IMR-90 (cell line): ENCODE measurements around the gene ANKHD1. TPM values are rescaled to one million over a fixed set of nuclear protein-coding genes. Genes with fewer than 3 reads are reported as not detected.

Experiments used
- ATAC-seq: fragments of 200-7000 bp; cut with Tn5 transposase; 2 replicates; pipeline ENCODE4 v1.9.1; 2020; ENCODE audit warnings: low read depth, mild to moderate bottlenecking, moderate library complexity
- Bru-seq: library from RNA; stranded (reverse); fragments of 400-500 nt; gene quantifications from one replicate; lab custom pipeline; 2021; lab: Mats Ljungman, UMichigan
- BruChase-seq, 2 experiments: library from RNA; stranded (reverse); fragments of 400-500 nt; gene quantifications; one replicate each; lab custom pipeline; 2021; lab: Mats Ljungman, UMichigan
- BruUV-seq: library from RNA; stranded (reverse); fragments of 400-500 nt; replicated peaks from 2 replicates; lab custom pipeline; 2021; lab: Mats Ljungman, UMichigan
- CTCF ChIA-PET: fragments of 300-600 bp; formaldehyde crosslinking; extraction: SDS; loops from one replicate; lab custom pipeline; 2021; ENCODE audit warnings: antibody characterized with exemption; lab: Yijun Ruan, JAX
- POLR2A ChIA-PET: fragments of 300-600 bp; sonication (Branson Sonifier 250); formaldehyde crosslinking; loops from one replicate; lab custom pipeline; 2022; ENCODE audit warnings: antibody characterized with exemption; ENCODE audit not compliant: unreplicated experiment; lab: Charles Lee
- DNase-seq: peaks from one replicate; pipeline ENCODE4 v3.0.0; 2013
- H2AFZ ChIP-seq: replicated peaks from 2 replicates; pipeline ENCODE3; 2013; ENCODE audit warnings: low read length, mild to moderate bottlenecking; ENCODE audit not compliant: poor library complexity
- H2AK5ac ChIP-seq: 2 replicates; pipeline ENCODE4 v1.6.1; 2013; ENCODE audit warnings: low read depth, low read length, inconsistent platforms
- H2AK9ac ChIP-seq: replicated peaks from 2 replicates; pipeline ENCODE3; 2013; ENCODE audit warnings: mild to moderate bottlenecking, low read depth, low read length, moderate library complexity; ENCODE audit not compliant: poor library complexity
- H2BK120ac ChIP-seq: 2 replicates; pipeline ENCODE4 v1.6.1; 2013; ENCODE audit warnings: low read depth, low read length, inconsistent platforms
- H2BK15ac ChIP-seq: 3 replicates; pipeline ENCODE4 v1.6.1; 2013; ENCODE audit warnings: low read depth, low read length, inconsistent platforms
- H2BK20ac ChIP-seq: 2 replicates; pipeline ENCODE4 v1.6.1; 2013; ENCODE audit warnings: low read depth, mild to moderate bottlenecking, inconsistent platforms, low read length, moderate library complexity
- H2BK5ac ChIP-seq: 2 replicates; pipeline ENCODE4 v1.6.1; 2013; ENCODE audit warnings: mild to moderate bottlenecking, low read depth, low read length, inconsistent platforms; ENCODE audit not compliant: poor library complexity, severe bottlenecking
- H3K14ac ChIP-seq: replicated peaks from 2 replicates; pipeline ENCODE4 v1.6.1; 2013; ENCODE audit warnings: low read depth, low read length, inconsistent platforms
- H3K18ac ChIP-seq: 2 replicates; pipeline ENCODE4 v1.6.1; 2013; ENCODE audit warnings: low read depth, low read length, control low read depth
- H3K23ac ChIP-seq: 2 replicates; pipeline ENCODE4 v1.6.1; 2013; ENCODE audit warnings: low read depth, low read length, inconsistent platforms
- H3K27ac ChIP-seq: 2 replicates; pipeline ENCODE4 v1.5.1; 2013; ENCODE audit warnings: mild to moderate bottlenecking, control low read depth, low read length; ENCODE audit not compliant: insufficient read depth
- H3K27me3 ChIP-seq: 2 replicates; pipeline ENCODE4 v1.6.1; 2013; ENCODE audit warnings: low read length; ENCODE audit not compliant: control insufficient read depth, insufficient read depth
- H3K36me3 ChIP-seq: 2 replicates; pipeline ENCODE4 v1.6.1; 2013; ENCODE audit warnings: low read length, mixed read lengths; ENCODE audit not compliant: control insufficient read depth, insufficient read depth
- H3K4ac ChIP-seq: 2 replicates; pipeline ENCODE4 v1.6.1; 2013; ENCODE audit warnings: low read depth, low read length, inconsistent platforms
- H3K4me1 ChIP-seq: 2 replicates; pipeline ENCODE4 v1.6.1; 2013; ENCODE audit warnings: low read length, mixed read lengths; ENCODE audit not compliant: control insufficient read depth, insufficient read depth
- H3K4me2 ChIP-seq: 2 replicates; pipeline ENCODE4 v1.6.1; 2013; ENCODE audit warnings: low read depth, mild to moderate bottlenecking, control low read depth, low read length, moderate library complexity
- H3K4me3 ChIP-seq: 2 replicates; pipeline ENCODE4 v1.5.1; 2013; ENCODE audit warnings: low read depth, mild to moderate bottlenecking, control low read depth, low read length, moderate library complexity; ENCODE audit not compliant: insufficient read depth
- H3K56ac ChIP-seq: 2 replicates; pipeline ENCODE4 v1.6.1; 2013; ENCODE audit warnings: low read length, inconsistent platforms; ENCODE audit not compliant: insufficient read depth; ENCODE audit errors: extremely low read depth
- H3K79me1 ChIP-seq, 2 experiments: 2 replicates each; pipeline ENCODE4 v1.6.1; 2013; ENCODE audit warnings: low read length in 2 of 2, inconsistent platforms in 1 of 2, low read depth in 1 of 2
- H3K9ac ChIP-seq: 2 replicates; pipeline ENCODE4 v1.6.1; 2013; ENCODE audit warnings: low read depth, low read length, control low read depth
- H3K9me1 ChIP-seq: 2 replicates; pipeline ENCODE4 v1.6.1; 2013; ENCODE audit warnings: low read length, inconsistent platforms; ENCODE audit not compliant: insufficient read depth
- H3K9me3 ChIP-seq: 2 replicates; pipeline ENCODE4 v1.6.1; 2013; ENCODE audit warnings: low read length; ENCODE audit not compliant: control insufficient read depth, insufficient read depth
- H4K20me1 ChIP-seq: 2 replicates; pipeline ENCODE4 v1.6.1; 2013; ENCODE audit warnings: low read length, inconsistent platforms; ENCODE audit not compliant: insufficient read depth
- H4K5ac ChIP-seq: 2 replicates; pipeline ENCODE4 v1.6.1; 2013; ENCODE audit warnings: mild to moderate bottlenecking, low read depth, low read length, control low read depth
- H4K8ac ChIP-seq, 2 experiments: 2 replicates each; pipeline ENCODE4 v1.6.1; 2013; ENCODE audit warnings: low read depth in 2 of 2, low read length in 2 of 2, control low read depth in 1 of 2, inconsistent platforms in 1 of 2
- H4K91ac ChIP-seq: 2 replicates; pipeline ENCODE4 v1.6.1; 2013; ENCODE audit warnings: low read depth, low read length, inconsistent platforms; ENCODE audit not compliant: insufficient read depth
- CEBPB ChIP-seq: IDR thresholded peaks from 2 replicates; pipeline ENCODE4 v1.6.1; 2012; ENCODE audit warnings: low read depth, low read length, improper control_type of control experiment
- CHD1 ChIP-seq: IDR thresholded peaks from 2 replicates; pipeline ENCODE4 v1.6.1; 2012; ENCODE audit warnings: low read depth, low read length, improper control_type of control experiment
- ELK1 ChIP-seq: fragments of 150-350 bp; IDR thresholded peaks from 2 replicates; pipeline ENCODE4 v1.6.1; 2016; ENCODE audit warnings: low read depth, mild to moderate bottlenecking, low read length, moderate library complexity, borderline replicate concordance
- FOS ChIP-seq: fragments of 150-350 bp; IDR thresholded peaks from 2 replicates; pipeline ENCODE4 v1.6.1; 2016; ENCODE audit warnings: low read depth, low read length
- MAFK ChIP-seq: IDR thresholded peaks from 2 replicates; pipeline ENCODE4 v1.6.1; 2012; ENCODE audit warnings: low read depth, low read length, improper control_type of control experiment
- MXI1 ChIP-seq: IDR thresholded peaks from 2 replicates; pipeline ENCODE4 v1.6.1; 2012; ENCODE audit warnings: low read depth, mild to moderate bottlenecking, low read length, moderate library complexity, borderline replicate concordance
- POLR2A ChIP-seq: IDR thresholded peaks from 2 replicates; pipeline ENCODE4 v1.6.1; 2012; ENCODE audit warnings: mild to moderate bottlenecking, low read depth, low read length
- RFX5 ChIP-seq: IDR thresholded peaks from 2 replicates; pipeline ENCODE4 v1.8.0; 2012; ENCODE audit warnings: low read depth, mild to moderate bottlenecking, low read length, moderate library complexity
- SMC3 ChIP-seq: fragments of 150-350 bp; IDR thresholded peaks from 2 replicates; pipeline ENCODE4 v1.6.1; 2016; ENCODE audit warnings: low read depth, mild to moderate bottlenecking, antibody characterized with exemption, low read length, moderate library complexity
- USF2 ChIP-seq: fragments of 150-350 bp; IDR thresholded peaks from 2 replicates; pipeline ENCODE4 v1.6.1; 2017; ENCODE audit warnings: mild to moderate bottlenecking, antibody characterized with exemption, low read length, low read depth
- WGBS, 2 experiments: methylation state at CpG; one replicate each; pipeline versions ENCODE4 v1.1.5 to v1.1.7; 2013; ENCODE audit warnings: missing lambda C conversion rate in 2 of 2; ENCODE audit not compliant: insufficient read length in 1 of 2; ENCODE audit errors: extremely low coverage in 2 of 2; 5-methylcytosine and 5-hydroxymethylcytosine counted together
- dilution Hi-C: fragments of 300-500 bp; cut with HindIII; formaldehyde crosslinking; loops from one replicate; pipeline ENCODE4 v1.14.3; 2018; ENCODE audit warnings: low sequenced_read_pairs; ENCODE audit not compliant: unreplicated experiment
- in situ Hi-C: fragments of 300-500 bp; cut with MboI; formaldehyde crosslinking; loops from 3 replicates; pipeline ENCODE4 v1.14.3; 2019; ENCODE audit warnings: low sequenced_read_pairs, inconsistent platforms, mixed read lengths
- intact Hi-C: fragments of 100-400 bp; cut with micrococcal nuclease; formaldehyde crosslinking; loops from 2 replicates; pipeline ENCODE4 v1.10.0; 2022
- long read RNA-seq: library from polyadenylated mRNA; unstranded; transcript quantifications from one replicate; pipeline ENCODE4 v2.0.0, GENCODE V29; 2021; ENCODE audit not compliant: unreplicated experiment
- polyA plus RNA-seq, 3 experiments: library from polyadenylated mRNA; depleted of rRNA; stranded (reverse); fragments of >200 nt; gene quantifications; 2 replicates each; pipeline ENCODE4 v1.2.3, GENCODE V29; 2012; ENCODE audit warnings: low replicate concordance in 1 of 3
- total RNA-seq: library from RNA; depleted of rRNA; stranded (reverse); fragments of >200 nt; gene quantifications from 2 replicates; pipeline ENCODE4 v1.2.3, GENCODE V29; 2012; rRNA removed

Gene ANKHD1
- total RNA-seq: 36.7 and 46.4 TPM in 2 replicates
- polyA plus RNA-seq (2012; rRNA removed): 29.1 and 32.1 TPM in 2 replicates
- 10.5 and 11.1 TPM in 2 replicates for polyA plus RNA-seq (2012; cell fraction: cytosol; rRNA removed)
- polyA plus RNA-seq (2012; cell fraction: nucleus; rRNA removed; ENCODE audit: low replicate concordance): 33.6 and 94.7 TPM in 2 replicates
- Bru-seq, nascent RNA: percentile 91 among the genes with signal in this experiment
- BruChase-seq, experiment 1, labeled RNA remaining after a 6-hour chase: percentile 93 among the genes with signal in this experiment
- BruChase-seq, experiment 2, labeled RNA remaining after a 2-hour chase: percentile 96 among the genes with signal in this experiment
- long read RNA-seq, partial matches to known transcripts: 39 of 70 reads
- long read RNA-seq, other reads (novel, unspliced or antisense): 28 of 70 reads

- peak within 1 kb of the TSS; percentile 94 for H2AK9ac ChIP-seq
- CTCF ChIA-PET: interaction anchor here (0.6 to 1.0 kb wide), 2 partner anchors 38 to 138 kb away, joined by 3 read pairs; no protein-coding TSS in a partner anchor
- intact Hi-C loops: loop anchor here (5.0 kb wide), 1 partner anchor 246 kb away; the partner anchor contains the start of genes IK and NDUFA2
- peaks cover 41% of the 10 kb centered on the region for H4K20me1 ChIP-seq
- no TSS peak for BruUV-seq
- peak within 1 kb of the TSS; percentile 87 for H3K4ac ChIP-seq
- H3K27me3 ChIP-seq: no peaks in the 10 kb centered on the region
- H2BK120ac ChIP-seq: peak within 1 kb of the TSS; percentile 84
- no peaks in the 10 kb centered on the region for H3K36me3 ChIP-seq
- peak within 1 kb of the TSS; percentile 84; the same call in 1 of the 2 replicates for H2BK20ac ChIP-seq
- WGBS, 2 experiments: 1% methylated on average over 36 of the region's 83 CpGs; no CpG with 5 or more reads in 1 of the 2 experiments
- peak within 1 kb of the TSS; percentile 62; the same call in 1 of the 2 replicates for H2AK5ac ChIP-seq
- peak within 1 kb of the TSS; percentile 49 to 98 for H4K8ac ChIP-seq
- H3K27ac ChIP-seq: peak within 1 kb of the TSS; percentile 79
- dilution Hi-C loops: no loop called here
- H4K5ac ChIP-seq: peak within 1 kb of the TSS; percentile 55
- peak; percentile 100 for DNase-seq
- H3K4me3 ChIP-seq: peak within 1 kb of the TSS; percentile 72
- H2AFZ ChIP-seq: peak within 1 kb of the TSS; percentile 100
- peak within 1 kb of the TSS; percentile 53; the same call in 1 of the 3 replicates for H2BK15ac ChIP-seq
- peak within 1 kb of the TSS; percentile 75 for H2BK5ac ChIP-seq
- peak within 1 kb of the TSS; percentile 75 for H3K23ac ChIP-seq
- peak within 1 kb of the TSS; percentile 91 for H4K91ac ChIP-seq
- peak; percentile 85 for ATAC-seq
- H3K9me3 ChIP-seq: no peaks in the 10 kb centered on the region
- H3K9ac ChIP-seq: peak within 1 kb of the TSS; percentile 76
- no peaks in the 10 kb centered on the region for H3K4me1 ChIP-seq
- POLR2A ChIA-PET: interaction anchor here (0.7 kb wide), 1 partner anchor 21 kb away, joined by 3 read pairs; no protein-coding TSS in a partner anchor
- H3K14ac ChIP-seq: peak within 1 kb of the TSS; percentile 72
- peak within 1 kb of the TSS; percentile 93 for H3K56ac ChIP-seq
- H3K4me2 ChIP-seq: peak within 1 kb of the TSS; percentile 96
- in situ Hi-C loops: no loop called here
- H3K9me1 ChIP-seq: peaks cover 3% of the 10 kb centered on the region; the same call in 1 of the 2 replicates
- H3K79me1 ChIP-seq: peaks cover 3 to 36% of the 10 kb centered on the region in 2 experiments; a peak in 2 of 4 replicates
- no peak within 1 kb of the TSS; the same call in 1 of the 2 replicates for H3K18ac ChIP-seq
- TF ChIP-seq FOS: peak; percentile 88
- TF ChIP-seq SMC3: no peak
- TF ChIP-seq RFX5: no peak
- TF ChIP-seq MAFK: no peak
- TF ChIP-seq CEBPB: peak; percentile 59
- TF ChIP-seq USF2: peak; percentile 92
- no peak for TF ChIP-seq MXI1
- TF ChIP-seq POLR2A: peak; percentile 76
- TF ChIP-seq ELK1: no peak
- TF ChIP-seq CHD1: no peak
Observed at GRCh38 chr5:140401362-140402257, at the start of gene ANKHD1. TSS of gene ANKHD1 (plus strand) at chr5:140401833. CDS start at chr5:140401968, 135 bp downstream.
